ENCODE data around the gene CLCNKA. TPM values are rescaled to one million over a fixed set of nuclear protein-coding genes. Genes with fewer than 3 reads are reported as not detected.
A peak's percentile ranks its signal among the peaks of the same experiment; 100 is the strongest.

Gene CLCNKA
- total RNA-seq, 1 experiment from 2014 or later = not detected

GRCh38 chr1:16077406-16078245 is 55.8 kb downstream of the CLCNKA start:
- no peak for DNase-seq (ENCODE audit: low read depth)

- peak; percentile 60 for DNase-seq (ENCODE audit: low read depth)
Measured at GRCh38 chr1:16078925-16079656, 57.3 kb downstream of the CLCNKA start.

- DNase-seq (ENCODE audit: low read depth) = no peak
Measured at GRCh38 chr1:16080422-16081150, 58.8 kb downstream of the CLCNKA start.

GRCh38 chr1:16081636-16082035 is 59.8 kb downstream of the CLCNKA start:
- DNase-seq (ENCODE audit: low read depth) = no peak

GRCh38 chr1:16082283-16083038 is 60.6 kb downstream of the CLCNKA start:
- peak; percentile 52 for DNase-seq (ENCODE audit: low read depth)

GRCh38 chr1:16083486-16083885 is 61.6 kb downstream of the CLCNKA start:
- no peak for DNase-seq (ENCODE audit: low read depth)

Other genes starting within 250 kb of the CLCNKA start
- gene UQCRHL, start 214.4 kb upstream of the CLCNKA start, total RNA-seq (2014; rRNA removed) = 1.3 and 1.4 TPM in 2 replicates
- gene SPEN, start 174.3 kb upstream of the CLCNKA start, total RNA-seq (2014; rRNA removed) = 7.6 and 7.7 TPM in 2 replicates
- gene ZBTB17, start 45.9 kb upstream of the CLCNKA start, total RNA-seq (2014; rRNA removed) = 37.0 and 44.4 TPM in 2 replicates
- gene SRARP, start 17.8 kb upstream of the CLCNKA start, total RNA-seq (2014; rRNA removed) = not detected in 2 replicates
- 3.2 and 3.3 TPM in 2 replicates for gene HSPB7, start 4.0 kb upstream of the CLCNKA start, total RNA-seq (2014; rRNA removed)
- gene CLCNKB, start 21.7 kb downstream of the CLCNKA start, total RNA-seq (2014; rRNA removed) = not detected in 2 replicates
- gene FAM131C, start 51.6 kb downstream of the CLCNKA start, total RNA-seq (2014; rRNA removed) = 0.63 and 1.4 TPM in 2 replicates
- gene EPHA2, start 134.0 kb downstream of the CLCNKA start, total RNA-seq (2014; rRNA removed) = 60.1 and 73.1 TPM in 2 replicates
- 1.9 TPM in 2 replicates for gene ARHGEF19, start 190.6 kb downstream of the CLCNKA start, total RNA-seq (2014; rRNA removed)
- gene CPLANE2, start 215.1 kb downstream of the CLCNKA start, total RNA-seq (2014; rRNA removed) = 5.2 and 7.1 TPM in 2 replicates

Data from LHCN-M2 (cell line).